Breast epithelium (tissue), 4 donors: ENCODE data around the gene CNTNAP2. TPM values are rescaled to one million over a fixed set of nuclear protein-coding genes. Genes with fewer than 3 reads are reported as not detected.

ENCODE experiments used
- DNase-seq, 2 donors: peaks; one replicate each; pipeline ENCODE4 v3.0.0-alpha.2; 2019; ENCODE audit warnings: low spot score in 2 of 2
- H3K27ac ChIP-seq, 2 donors: fragments of 200-600 bp; sonication (generic) in 1 of 2; one replicate each; pipeline ENCODE4 v1.5.1; 2016 to 2019; ENCODE audit warnings: mild to moderate bottlenecking in 1 of 2
- H3K27me3 ChIP-seq, 2 donors: fragments of 200-600 bp; sonication (generic) in 1 of 2; one replicate each; pipeline versions ENCODE4 v1.5.1 to v1.6.0; 2017 to 2019; ENCODE audit warnings: control low read depth in 1 of 2, mild to moderate bottlenecking in 1 of 2
- H3K36me3 ChIP-seq: fragments of 200-600 bp; one replicate; pipeline ENCODE4 v1.5.1; 2019
- H3K4me1 ChIP-seq, 2 donors: fragments of 200-600 bp; sonication (generic); one replicate each; pipeline ENCODE4 v1.5.1; 2016 to 2019; ENCODE audit warnings: control low read depth in 1 of 2
- H3K4me3 ChIP-seq, 3 donors: fragments of 200-600 bp; sonication (generic); 1 replicate in 2 of 3; 2 replicates in 1 of 3; pipeline ENCODE4 v1.5.1; 2016 to 2019; ENCODE audit warnings: mild to moderate bottlenecking in 3 of 3, moderate library complexity in 2 of 3
- H3K9me3 ChIP-seq, 2 donors: fragments of 200-600 bp; sonication (generic) in 1 of 2; one replicate each; pipeline ENCODE4 v1.5.1; 2016 to 2019; ENCODE audit warnings: control low read depth in 1 of 2
- CTCF ChIP-seq, 3 donors: fragments of 450-650 bp; IDR thresholded peaks; one replicate each; pipeline ENCODE4 v1.5.1; 2016 to 2017; ENCODE audit warnings: antibody characterized with exemption in 3 of 3, mild to moderate bottlenecking in 3 of 3, moderate library complexity in 3 of 3
- POLR2A ChIP-seq: fragments of 450-650 bp; IDR thresholded peaks from one replicate; pipeline ENCODE4 v1.6.1; 2016; ENCODE audit warnings: antibody characterized with exemption, mild to moderate bottlenecking, moderate library complexity
- POLR2AphosphoS5 ChIP-seq, 3 donors: sonication (generic); formaldehyde crosslinking; IDR thresholded peaks; one replicate each; pipeline ENCODE4 v1.6.1; 2017; ENCODE audit warnings: antibody characterized with exemption in 3 of 3
- intact Hi-C: fragments of 100-400 bp; cut with DNase I; formaldehyde crosslinking; loops from one replicate; pipeline ENCODE4 v1.15.1; 2023; ENCODE audit warnings: low total_unique reads
- total RNA-seq, 3 donors: library from RNA; depleted of rRNA; stranded (reverse); fragments of >200 nt; gene quantifications; one replicate each; pipeline ENCODE4 v1.1.0, GENCODE V29; 2016

Gene CNTNAP2
- total RNA-seq, 3 donors from 2014 or later = 0.29 to 0.66 TPM; not detected in 1

GRCh38 chr7:148129023-148129422, 2012.4 kb downstream of the CNTNAP2 start:
- DNase-seq = no peak
- Histone ChIP-seq H3K4me3 (no peak overlapping the region), H3K9me3 (no peaks in the 10 kb centered on the region), H3K27ac (no peak overlapping the region), H3K4me1 (no peaks in the 10 kb centered on the region), H3K36me3 (no peaks in the 10 kb centered on the region), H3K27me3 (no peaks in the 10 kb centered on the region)
- intact Hi-C loops = no loop called here
- TF ChIP-seq CTCF (IDR thresholded peaks at IDR 0.05) (no peak), POLR2AphosphoS5 (IDR thresholded peaks at IDR 0.05) (no peak), POLR2A (no peak)

- DNase-seq = no peak
These were observed 2018.5 kb downstream of the CNTNAP2 start for GRCh38 chr7:148135116-148135515.

GRCh38 chr7:148135997-148136396, 2019.4 kb downstream of the CNTNAP2 start:
- no peak for DNase-seq
- Histone ChIP-seq H3K9me3 (no peaks in the 10 kb centered on the region), H3K4me1 (no peaks in the 10 kb centered on the region), H3K27me3 (peaks cover 0 to 6% of the 10 kb centered on the region in 2 donors), H3K36me3 (no peaks in the 10 kb centered on the region), H3K4me3 (no peak overlapping the region), H3K27ac (no peak overlapping the region)
- no peak for TF ChIP-seq POLR2A
- TF ChIP-seq CTCF (IDR thresholded peaks at IDR 0.05) = no peak
- TF ChIP-seq POLR2AphosphoS5 (IDR thresholded peaks at IDR 0.05) = no peak
- intact Hi-C loops = no loop called here

More at GRCh38 chr7:148135116-148135515, 2018.5 kb downstream of the CNTNAP2 start:
- intact Hi-C loops = no loop called here
- H3K9me3 ChIP-seq = no peaks in the 10 kb centered on the region
- peaks cover 0 to 6% of the 10 kb centered on the region in 2 donors for H3K27me3 ChIP-seq
- TF ChIP-seq CTCF (IDR thresholded peaks at IDR 0.05) = no peak
- no peak for TF ChIP-seq POLR2A
- TF ChIP-seq POLR2AphosphoS5 (IDR thresholded peaks at IDR 0.05) = no peak
- no peaks in the 10 kb centered on the region for H3K36me3 ChIP-seq
- no peaks in the 10 kb centered on the region for H3K4me1 ChIP-seq
- no peak overlapping the region for H3K4me3 ChIP-seq
- H3K27ac ChIP-seq = no peak overlapping the region

- no peaks in the 10 kb centered on the region for H3K36me3 ChIP-seq
- no peak overlapping the region for H3K4me3 ChIP-seq
- no peak for TF ChIP-seq POLR2A
- no peak for TF ChIP-seq CTCF (IDR thresholded peaks at IDR 0.05)
- TF ChIP-seq POLR2AphosphoS5 (IDR thresholded peaks at IDR 0.05) = no peak
- H3K4me1 ChIP-seq = no peaks in the 10 kb centered on the region
- H3K27ac ChIP-seq = no peak overlapping the region
- H3K27me3 ChIP-seq = peaks cover 0 to 9% of the 10 kb centered on the region in 2 donors
- intact Hi-C loops = no loop called here
- DNase-seq = no peak
- no peaks in the 10 kb centered on the region for H3K9me3 ChIP-seq
These were observed 2026.2 kb downstream of the CNTNAP2 start for GRCh38 chr7:148142660-148143248.

GRCh38 chr7:148144827-148145226, 2028.2 kb downstream of the CNTNAP2 start:
- Histone ChIP-seq H3K9me3 (no peaks in the 10 kb centered on the region), H3K36me3 (no peaks in the 10 kb centered on the region), H3K4me1 (no peaks in the 10 kb centered on the region), H3K27ac (no peak overlapping the region), H3K4me3 (no peak overlapping the region), H3K27me3 (peaks cover 0 to 9% of the 10 kb centered on the region in 2 donors)
- intact Hi-C loops = no loop called here
- TF ChIP-seq POLR2AphosphoS5 (IDR thresholded peaks at IDR 0.05) (no peak), CTCF (IDR thresholded peaks at IDR 0.05) (no peak), POLR2A (no peak)
- DNase-seq = no peak
